ENCODE data around the gene ZC3HAV1.
"Not testable (repeated sequence)": the region's sequence is repeated elsewhere in the genome, so short reads cannot be mapped to it uniquely, and the experiment has no call there.

The ZC3HAV1 gene

DNA sequence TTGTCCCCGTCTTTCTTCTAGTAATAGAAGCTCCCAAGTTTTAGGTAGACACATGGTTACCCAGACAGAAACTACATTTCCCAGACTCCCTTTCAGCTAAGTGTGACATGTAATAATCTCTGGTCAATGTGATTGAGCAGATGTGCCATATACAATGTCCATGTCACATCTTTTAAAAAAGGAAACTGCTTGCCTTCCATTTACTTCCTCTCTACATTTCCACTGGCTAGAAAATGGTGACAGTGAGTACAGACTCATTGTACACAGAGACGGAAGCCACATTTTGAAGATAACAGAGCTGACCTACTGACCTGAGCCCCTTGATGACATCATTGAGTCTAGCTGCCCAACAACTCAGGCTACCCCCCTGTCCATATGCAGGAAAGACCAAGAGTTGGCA lies 21.3 kb downstream of the ZC3HAV1 start:
- in situ Hi-C loops (cut with MboI; ENCODE audit: low sequenced_read_pairs): no loop called here

DNA sequence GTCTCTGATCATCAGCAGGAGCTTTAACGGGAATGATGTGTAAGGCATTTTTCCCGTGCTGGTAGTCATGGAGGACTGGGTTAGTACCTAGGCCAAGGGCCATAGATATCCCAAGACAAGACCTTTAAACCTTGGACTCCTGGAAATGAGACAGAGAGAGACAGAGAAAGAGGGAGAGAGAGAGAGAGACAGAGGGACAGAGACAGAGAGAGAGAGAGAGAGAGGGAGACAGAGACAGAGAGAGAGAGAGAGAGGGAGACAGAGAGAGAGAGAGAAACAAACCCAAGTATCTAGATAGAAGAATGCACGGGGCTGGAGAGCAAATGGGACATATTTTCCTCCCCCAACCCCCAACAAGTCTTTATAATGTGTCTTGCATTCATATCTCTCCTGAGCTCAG lies 22.3 kb downstream of the ZC3HAV1 start:
- in situ Hi-C loops (cut with MboI; ENCODE audit: low sequenced_read_pairs): no loop called here

DNA sequence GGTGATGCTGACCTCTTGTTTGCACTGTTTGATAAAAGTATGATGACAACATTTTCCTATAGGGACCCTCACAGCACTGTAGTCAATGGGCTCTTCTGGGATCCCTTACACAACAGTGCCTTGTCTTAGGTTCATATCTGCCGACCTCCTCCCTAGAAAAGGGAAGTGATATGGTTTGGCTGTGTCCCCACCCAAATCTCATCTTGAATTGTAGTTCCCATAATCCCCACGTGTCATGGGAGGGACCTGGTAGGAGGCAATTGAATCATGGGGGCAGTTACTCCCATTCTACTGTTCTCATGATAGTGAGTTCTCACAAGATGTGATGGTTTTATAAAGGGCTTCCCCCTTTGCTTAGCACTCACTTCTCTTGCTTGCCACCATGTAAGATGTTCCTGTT lies 23.1 kb downstream of the ZC3HAV1 start:
- in situ Hi-C loops (cut with MboI; ENCODE audit: low sequenced_read_pairs): no loop called here

DNA sequence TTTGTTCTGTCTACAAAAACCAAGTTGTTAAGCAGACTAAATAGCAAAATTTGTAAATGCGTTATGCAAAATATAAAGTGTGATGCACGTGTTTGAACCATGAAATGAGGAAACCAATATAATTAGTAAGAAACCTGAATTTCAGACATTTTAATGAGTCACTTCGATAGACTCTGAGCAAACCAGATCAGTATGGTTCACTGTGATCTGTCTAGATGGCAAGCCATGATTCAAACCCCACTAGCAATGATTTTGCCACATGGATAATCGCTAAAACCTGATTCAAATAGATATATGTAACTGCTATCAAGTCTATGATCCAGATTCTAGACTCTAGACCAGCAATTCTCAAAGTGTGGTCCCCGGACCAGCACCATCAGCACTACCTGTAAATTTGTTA lies 24.8 kb downstream of the ZC3HAV1 start:
- in situ Hi-C loops (cut with MboI; ENCODE audit: low sequenced_read_pairs): no loop called here

DNA sequence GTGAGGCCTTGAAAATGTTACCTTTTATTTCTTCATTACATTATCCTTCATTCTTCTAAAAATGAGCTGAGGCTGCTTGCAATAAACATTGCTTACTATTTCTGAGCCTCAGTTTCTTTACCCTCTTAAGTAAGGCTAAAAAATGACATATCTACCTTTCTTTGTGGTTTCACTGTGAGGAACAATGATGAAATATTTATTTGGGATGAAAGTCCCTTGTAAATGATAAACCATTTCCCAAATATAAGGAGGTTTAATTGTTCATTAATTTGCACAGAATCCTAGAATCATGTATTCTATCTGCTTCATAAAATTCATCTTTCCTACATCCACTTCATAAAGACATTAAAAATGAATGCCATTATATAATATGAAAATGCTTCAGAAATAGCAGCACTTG lies 27.9 kb downstream of the ZC3HAV1 start:
- in situ Hi-C loops (cut with MboI; ENCODE audit: low sequenced_read_pairs): no loop called here

DNA sequence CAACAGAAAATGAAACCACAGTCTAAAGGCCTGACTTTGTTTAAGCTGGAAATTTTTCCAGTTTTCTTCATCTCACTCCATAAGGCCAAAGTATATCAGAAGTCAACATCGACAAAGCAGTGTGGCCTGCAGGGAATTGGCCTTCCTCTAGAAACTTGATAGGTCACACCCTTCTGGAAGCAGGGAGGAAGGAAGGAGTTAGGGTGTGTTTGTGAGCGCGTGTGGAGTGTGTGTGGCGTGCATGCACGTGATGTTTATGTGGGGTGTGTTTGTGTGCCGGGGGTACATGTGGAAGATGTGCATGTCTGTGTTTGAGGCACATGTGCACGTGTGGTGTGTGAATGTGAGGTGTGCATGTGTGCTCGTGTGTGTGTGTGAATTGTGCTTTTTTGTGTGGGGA lies 28.6 kb downstream of the ZC3HAV1 start:
- in situ Hi-C loops (cut with MboI; ENCODE audit: low sequenced_read_pairs): no loop called here

DNA sequence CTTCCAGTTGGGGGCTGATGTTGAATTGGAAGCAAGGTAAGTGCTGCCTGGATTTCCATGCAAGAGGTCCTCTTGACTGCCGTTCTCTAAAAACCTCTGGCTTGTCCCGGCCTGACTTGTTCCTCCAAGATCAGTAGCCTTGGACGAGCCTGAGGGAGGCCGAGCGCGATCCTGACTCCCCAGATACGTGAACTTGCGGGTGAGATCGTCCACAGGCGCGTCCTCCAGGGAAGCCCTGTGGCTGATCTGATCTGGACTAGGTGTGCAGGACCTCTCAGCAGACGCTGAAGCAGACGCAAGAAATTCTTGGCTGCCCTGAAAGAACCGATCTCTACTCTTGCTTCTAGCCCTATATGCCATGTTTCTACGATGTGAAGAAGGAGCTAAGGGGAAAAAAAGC lies 29.7 kb downstream of the ZC3HAV1 start:
- in situ Hi-C loops (cut with MboI; ENCODE audit: low sequenced_read_pairs): no loop called here

DNA sequence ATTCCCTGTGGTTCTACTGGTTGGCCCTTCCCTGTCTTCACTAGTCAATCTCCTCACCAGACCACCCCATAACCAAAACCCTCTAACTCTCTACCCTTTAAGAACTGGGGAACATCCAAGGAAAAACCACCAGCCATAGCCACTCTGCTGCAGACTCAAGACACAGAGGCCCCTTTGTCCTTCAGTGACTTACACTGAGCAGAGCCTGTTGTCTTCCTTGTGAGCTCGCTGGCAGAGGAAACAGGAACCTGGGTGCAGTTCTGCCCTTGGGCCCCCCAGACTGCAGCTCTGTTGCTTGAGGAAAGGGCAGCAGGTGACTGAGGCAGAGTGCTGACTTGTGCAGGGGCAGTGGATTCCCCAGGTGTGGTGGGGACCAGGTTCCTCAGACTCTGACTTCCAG lies 30.6 kb downstream of the ZC3HAV1 start:
- in situ Hi-C loops (cut with MboI; ENCODE audit: low sequenced_read_pairs): no loop called here

DNA sequence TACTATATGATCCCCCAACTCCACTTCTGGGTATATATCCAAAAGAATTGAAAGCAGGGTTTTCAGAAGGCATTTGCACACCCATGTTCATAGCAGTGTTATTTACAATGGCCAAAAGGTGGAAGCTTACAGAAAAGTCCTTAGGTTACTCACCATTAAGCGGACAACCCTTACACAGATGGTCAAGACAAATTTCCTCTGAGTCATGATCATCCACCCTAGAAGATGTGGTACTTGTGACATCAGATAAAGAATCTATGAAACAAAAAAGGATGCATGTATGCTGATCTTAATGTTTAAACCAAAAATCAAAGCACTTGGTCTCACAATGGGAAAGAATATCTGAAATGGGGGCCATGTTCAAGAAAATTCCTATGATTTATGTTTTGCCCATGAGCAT lies 31.1 kb downstream of the ZC3HAV1 start:
- in situ Hi-C loops (cut with MboI; ENCODE audit: low sequenced_read_pairs): no loop called here

DNA sequence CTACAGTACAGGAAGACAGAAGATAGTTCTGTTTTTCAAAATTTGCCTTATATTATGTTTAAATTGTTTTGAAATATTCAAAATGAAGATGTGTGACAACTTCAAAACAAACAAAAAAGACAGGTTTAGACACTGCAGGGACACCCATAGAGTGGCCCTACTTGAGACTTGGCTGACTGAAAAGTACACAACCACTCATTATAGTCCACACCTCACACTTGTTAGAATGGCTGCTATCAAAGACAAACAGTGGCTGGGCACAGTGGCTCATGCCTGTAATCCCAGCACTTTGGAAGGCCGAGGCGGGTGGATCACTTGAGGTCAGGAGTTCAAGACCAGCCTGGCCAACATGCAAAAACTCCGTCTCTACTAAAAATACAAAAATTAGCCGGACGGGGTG lies 31.8 kb downstream of the ZC3HAV1 start:
- in situ Hi-C loops (cut with MboI; ENCODE audit: low sequenced_read_pairs): not testable (repeated sequence)

DNA sequence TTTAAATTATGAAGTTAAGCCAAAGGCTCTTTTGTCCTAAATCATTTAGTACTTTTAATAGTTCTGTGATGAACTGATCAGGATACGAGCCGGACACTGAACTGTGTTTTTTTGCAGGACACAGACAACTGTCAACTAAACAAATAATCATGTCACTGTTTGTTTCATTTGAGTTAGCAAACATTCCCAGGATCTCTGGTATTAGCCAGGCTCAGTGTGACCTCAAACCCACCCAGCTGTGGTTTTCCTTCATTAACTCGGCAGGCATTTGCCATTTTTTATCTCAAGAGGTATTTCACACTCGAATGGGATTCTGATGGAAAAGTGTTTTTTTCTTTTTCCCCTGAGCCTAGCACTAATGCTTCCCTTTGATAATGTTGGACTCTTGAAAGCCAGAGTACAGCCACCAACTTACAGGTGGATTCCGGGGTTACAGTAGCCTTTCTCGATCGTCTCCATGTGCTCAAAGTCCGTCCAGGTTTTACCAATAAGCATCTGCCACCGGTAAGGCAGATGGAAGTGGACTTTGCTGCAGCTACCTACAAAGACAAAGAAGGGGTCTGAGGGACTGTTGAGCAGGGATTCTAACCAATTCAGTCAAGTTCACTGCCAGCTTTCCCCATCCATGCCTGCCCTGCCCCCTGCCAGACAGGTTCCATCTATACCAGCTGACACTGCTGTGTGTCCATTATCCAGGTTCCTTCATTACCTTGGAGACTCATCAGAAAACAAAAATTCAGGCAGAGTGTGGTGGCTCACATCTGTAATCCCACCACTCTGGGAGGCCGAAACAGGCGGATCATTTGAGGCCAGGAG lies 33.4 kb downstream of the ZC3HAV1 start:
- in situ Hi-C loops (cut with MboI; ENCODE audit: low sequenced_read_pairs): no loop called here

DNA sequence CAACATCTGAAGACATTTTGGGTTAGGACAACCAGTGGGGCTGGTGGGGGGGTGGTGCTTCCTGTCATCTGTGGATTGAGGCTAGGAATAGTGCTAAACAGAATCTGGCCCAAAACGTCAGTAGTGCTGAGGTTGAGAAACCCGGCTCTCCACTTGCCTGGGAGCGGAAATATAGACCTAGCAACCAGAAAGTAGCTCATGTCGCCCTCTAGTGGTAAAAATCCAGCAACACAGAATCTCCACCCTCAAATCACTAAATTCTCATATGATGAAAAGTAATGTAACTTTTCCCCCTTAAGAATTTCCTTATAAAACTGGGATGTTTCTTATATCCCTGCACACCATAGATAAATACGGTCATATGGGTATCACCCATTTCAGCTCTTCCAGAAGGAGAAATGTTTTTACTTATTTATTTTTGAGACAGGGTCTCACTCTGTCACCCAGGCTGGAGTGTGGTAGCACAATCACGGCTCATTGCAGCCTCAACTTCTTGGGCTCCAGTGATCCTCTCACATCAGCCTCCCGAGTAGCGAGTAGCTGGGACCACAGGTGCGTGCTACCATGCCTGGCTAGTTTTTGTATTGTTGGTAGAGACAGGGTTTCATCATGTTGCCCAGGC lies 34.4 kb downstream of the ZC3HAV1 start:
- in situ Hi-C loops (cut with MboI; ENCODE audit: low sequenced_read_pairs): no loop called here

DNA sequence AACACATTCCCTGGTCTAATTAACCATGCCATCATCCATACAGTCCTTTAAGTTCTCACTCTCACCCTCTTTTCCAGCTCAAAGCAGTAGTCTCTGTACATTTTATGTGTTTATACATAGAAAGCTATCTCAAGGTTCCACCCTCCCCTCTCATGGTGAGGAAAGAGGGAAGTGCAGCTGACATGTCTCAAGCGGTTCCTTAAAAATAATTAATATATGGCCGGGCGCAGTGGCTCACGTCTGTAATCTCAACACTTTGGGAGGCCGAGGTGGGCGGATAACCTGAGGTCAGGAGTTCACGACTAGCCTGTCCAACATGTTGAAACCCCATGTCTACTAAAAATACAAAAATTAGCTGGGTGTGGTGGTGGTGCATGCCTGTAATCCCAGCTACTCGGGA lies 36.7 kb downstream of the ZC3HAV1 start:
- in situ Hi-C loops (cut with MboI; ENCODE audit: low sequenced_read_pairs): no loop called here

DNA sequence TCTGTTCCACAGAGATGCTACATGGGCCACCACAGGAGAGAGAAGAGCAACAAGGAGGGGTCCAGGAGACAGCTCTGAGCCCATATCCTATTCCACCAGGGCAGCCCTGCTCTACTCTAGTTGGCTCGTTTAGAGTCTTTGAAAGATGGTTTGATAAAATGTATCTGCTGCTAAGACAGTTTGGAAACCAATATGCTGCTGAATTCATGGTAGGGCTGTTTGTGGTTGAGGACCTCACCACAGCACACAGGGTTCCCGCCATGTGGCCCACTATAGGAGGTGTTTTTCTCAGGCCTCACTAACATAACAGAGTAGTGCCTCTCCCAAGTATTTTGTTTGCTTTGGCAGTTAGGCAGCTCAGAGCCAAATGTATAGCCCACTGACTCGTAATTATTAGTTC lies 37.8 kb downstream of the ZC3HAV1 start:
- in situ Hi-C loops (cut with MboI; ENCODE audit: low sequenced_read_pairs): no loop called here

DNA sequence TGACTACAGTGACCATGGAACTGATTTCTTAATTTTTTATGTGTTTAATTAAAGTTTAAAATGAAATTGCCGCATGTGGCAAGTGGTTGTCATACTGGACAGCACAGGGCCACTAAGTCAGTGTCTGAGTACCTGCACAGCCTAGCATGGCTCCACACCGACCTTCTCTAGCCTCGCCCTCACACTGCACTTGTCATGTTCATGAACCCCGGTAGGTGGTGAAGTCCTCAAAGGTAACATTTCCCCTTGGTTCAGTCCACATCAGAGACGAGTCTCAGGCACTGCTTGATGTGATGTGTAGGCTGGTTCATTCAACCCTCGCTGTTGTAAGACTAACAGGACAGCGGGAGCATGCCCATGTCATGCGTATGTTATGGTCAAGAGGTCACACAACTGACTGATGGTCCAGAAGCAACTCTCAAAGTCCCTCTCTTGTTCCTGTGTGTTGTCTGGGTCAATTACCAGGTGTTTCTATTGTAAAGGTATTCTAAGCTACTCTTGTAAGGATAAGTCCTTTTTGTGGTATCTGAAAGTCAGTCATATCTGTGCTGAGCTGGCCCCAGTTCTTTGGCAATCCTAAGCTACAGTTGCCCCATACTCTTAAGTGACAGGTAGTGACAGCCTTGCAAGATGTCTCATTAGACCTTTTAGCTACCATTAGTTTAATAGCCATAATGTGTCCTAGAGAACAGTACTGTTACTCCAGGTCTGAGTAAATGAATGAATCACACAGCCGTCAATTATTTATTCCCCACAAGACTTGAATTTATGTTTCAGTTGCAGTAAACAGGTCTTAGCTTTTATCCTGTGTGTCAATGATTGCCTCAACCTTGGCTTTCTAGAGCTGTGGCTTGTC lies 40.7 kb downstream of the ZC3HAV1 start:
- in situ Hi-C loops (cut with MboI; ENCODE audit: low sequenced_read_pairs): no loop called here

DNA sequence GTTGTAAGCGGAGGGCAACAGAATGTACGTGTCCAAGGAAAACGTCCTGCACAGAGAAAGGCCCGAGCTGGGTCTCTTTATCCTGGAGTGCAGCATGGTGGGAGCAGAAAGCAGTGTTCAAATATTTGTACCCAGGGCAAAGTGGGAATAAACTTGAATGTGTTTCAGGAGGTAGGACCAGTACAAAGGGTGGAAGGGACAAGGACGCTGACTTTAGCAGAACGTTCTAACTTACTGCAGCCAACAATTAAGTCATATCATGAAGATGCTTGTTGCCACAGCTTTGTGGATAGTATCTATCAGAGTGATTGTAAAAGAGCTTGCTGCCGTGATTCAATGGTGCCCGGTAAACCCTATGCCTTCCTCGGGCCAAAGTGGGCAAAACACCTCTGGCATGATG lies 43.2 kb downstream of the ZC3HAV1 start:
- in situ Hi-C loops (cut with MboI; ENCODE audit: low sequenced_read_pairs): no loop called here

DNA sequence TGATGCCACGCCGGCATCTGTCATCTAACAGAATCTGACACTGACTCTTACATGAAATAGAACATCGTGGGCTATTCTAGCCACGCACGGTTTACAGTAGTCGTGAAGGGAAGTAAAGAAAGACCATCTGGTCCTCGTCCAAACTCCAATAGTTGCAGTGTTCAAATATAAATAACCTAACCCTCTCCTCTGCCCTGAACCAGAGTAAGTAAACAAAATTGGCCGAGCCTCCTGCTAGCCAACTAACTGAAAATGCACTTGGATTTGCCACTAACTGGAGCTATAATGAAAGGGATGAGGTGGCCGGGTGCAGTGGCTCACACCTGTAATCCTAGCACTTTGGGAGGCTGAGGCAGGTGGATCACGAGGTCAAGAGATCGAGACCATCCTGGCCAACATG lies 44.2 kb downstream of the ZC3HAV1 start:
- in situ Hi-C loops (cut with MboI; ENCODE audit: low sequenced_read_pairs): no loop called here

DNA sequence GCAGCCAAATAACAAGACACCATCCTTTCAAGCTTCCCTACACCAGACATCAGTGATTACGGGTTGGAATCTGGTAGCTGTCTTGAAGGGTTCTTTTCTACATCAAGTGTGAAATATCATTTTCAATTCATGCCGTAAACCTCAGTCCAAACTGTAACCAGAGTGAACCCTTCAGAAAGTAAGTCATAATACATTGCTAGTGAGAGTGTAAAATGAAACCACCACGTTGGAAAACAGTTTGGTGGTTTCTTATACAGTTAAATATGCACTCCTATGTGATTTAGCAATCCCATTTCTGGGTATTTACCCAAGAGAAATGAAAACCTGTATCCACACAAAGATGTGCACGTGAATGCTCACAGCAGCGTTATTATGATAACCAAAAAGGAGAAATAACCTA lies 48.1 kb downstream of the ZC3HAV1 start:
- in situ Hi-C loops (cut with MboI; ENCODE audit: low sequenced_read_pairs): no loop called here

DNA sequence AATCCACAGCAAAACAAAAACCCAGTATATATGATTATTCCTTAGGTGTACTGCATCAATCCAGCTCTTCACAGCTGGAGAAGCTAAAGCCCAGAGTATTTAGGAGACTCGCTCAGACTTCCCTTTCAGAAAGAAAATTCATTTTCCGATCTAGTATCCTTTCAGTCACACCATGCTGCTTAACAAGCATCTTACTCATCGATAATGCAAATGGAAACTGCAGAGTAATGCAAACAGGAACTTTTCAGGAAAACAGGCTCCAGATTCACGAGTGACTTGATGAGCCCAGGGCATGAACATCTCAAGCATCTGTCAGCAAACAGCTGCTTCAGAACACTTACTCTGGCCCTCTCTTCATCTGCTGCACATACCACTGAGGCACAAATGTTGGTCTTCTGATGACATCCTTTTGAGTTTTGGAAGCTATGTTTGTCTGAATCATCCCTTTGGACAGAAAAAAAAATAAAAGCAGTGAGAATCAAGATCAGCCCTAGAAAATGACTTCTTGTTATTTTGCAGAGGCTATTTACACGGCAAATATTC lies 48.8 kb downstream of the ZC3HAV1 start:
- in situ Hi-C loops (cut with MboI; ENCODE audit: low sequenced_read_pairs): no loop called here

DNA sequence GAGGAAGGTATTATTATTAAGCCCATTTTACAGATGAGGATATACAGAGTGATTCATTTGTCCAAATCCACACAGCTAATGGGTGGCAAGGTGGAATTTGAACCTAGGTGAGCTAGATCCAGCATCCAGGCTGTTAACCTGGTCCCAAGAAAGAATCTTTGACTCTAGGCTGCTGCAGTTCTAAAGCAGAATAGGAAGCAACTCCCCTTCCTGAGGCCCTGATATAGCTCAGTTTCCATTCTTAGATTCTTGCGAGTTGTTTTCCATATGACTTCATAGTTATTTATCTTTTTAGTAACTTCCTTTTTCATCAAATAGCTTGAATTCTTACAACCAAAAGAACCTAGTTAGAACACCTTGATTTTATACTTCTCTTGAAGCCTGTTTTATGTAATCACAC lies 49.6 kb downstream of the ZC3HAV1 start:
- in situ Hi-C loops (cut with MboI; ENCODE audit: low sequenced_read_pairs): no loop called here

DNA sequence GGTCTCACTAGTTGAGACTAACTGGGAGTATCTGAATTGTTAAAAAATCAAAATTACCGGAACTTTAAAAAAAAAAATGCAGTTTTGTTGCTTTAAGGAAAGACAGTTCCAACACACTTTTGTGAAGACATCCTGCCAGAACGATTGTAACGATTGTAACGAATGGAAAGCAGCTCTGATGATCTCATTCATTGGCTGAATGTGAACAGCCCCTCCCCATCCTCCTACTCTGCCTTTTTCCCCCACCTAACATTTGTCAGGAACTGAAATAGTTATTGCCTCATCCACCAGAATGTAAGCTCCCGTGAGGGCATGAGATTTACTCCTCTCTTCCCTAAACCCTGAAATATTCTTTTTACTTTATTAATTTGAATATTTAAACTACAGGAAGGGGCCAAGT lies 50.6 kb downstream of the ZC3HAV1 start:
- in situ Hi-C loops (cut with MboI; ENCODE audit: low sequenced_read_pairs): no loop called here

DNA sequence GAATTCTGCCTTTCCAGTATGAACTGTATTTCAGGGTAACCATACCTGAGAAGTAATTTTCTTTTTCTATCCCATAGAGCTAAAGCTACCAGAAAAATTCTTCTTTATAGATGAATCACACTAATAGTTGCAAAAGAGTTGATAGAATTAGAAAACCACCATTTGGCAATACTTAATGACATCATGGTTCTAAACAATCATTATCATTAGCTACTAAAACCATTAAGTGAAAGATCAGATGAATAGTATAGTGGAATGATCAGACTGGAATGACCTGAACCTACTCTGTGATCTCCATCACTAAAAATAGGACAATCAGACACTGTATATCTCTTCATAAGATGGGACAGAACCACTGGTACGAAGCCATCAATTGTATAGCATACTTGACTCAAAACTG lies 53.8 kb downstream of the ZC3HAV1 start:
- in situ Hi-C loops (cut with MboI; ENCODE audit: low sequenced_read_pairs): no loop called here

Data from HL-60/S4 treated with phorbol 12-myristate 13-acetate at 8.2 ng/mL for 4 days and 3 days (cell line).